ENCODE results near the gene SKI. TPM values are rescaled to one million over a fixed set of nuclear protein-coding genes. Genes with fewer than 3 reads are reported as not detected.

SKI gene
- total RNA-seq, 1 donor from 2014 or later, result 66.2 TPM

GRCh38 chr1:2312515-2313301 lies 84.6 kb downstream of the SKI start:
- Histone ChIP-seq H3K9ac (ENCODE audit: low read length) (no peak overlapping the region), H2AFZ (ENCODE audit: low read depth, low read length) (no peak overlapping the region), H4K20me1 (ENCODE audit: insufficient read depth, low read length) (peaks cover 24% of the 10 kb centered on the region), H3K27me3 (ENCODE audit: insufficient read depth, low read length) (no peaks in the 10 kb centered on the region), H3K4me3 (ENCODE audit: insufficient read depth, low read depth, low read length) (no peak overlapping the region), H3K27ac (ENCODE audit: low read depth, low read length) (no peak overlapping the region), H3K4me1 (ENCODE audit: insufficient read depth, low read length) (peaks cover 12% of the 10 kb centered on the region), H3K9me3 (ENCODE audit: insufficient read depth, low read depth, low read length) (no peaks in the 10 kb centered on the region), H3K36me3 (ENCODE audit: insufficient read depth, low read length) (peaks cover 3% of the 10 kb centered on the region), H3K4me2 (ENCODE audit: low read length) (no peak overlapping the region), H3K79me2 (ENCODE audit: insufficient read depth, low read length) (peaks cover 22% of the 10 kb centered on the region)
- Mint-ChIP-seq H3K36me3 (ENCODE audit: low read depth, unreplicated experiment) (peaks cover 3% of the 10 kb centered on the region), H3K27me3 (ENCODE audit: low read depth, unreplicated experiment) (no peaks in the 10 kb centered on the region), H3K9me3 (ENCODE audit: unreplicated experiment) (no peaks in the 10 kb centered on the region), H3K4me1 (ENCODE audit: low read depth, unreplicated experiment) (peaks cover 4% of the 10 kb centered on the region), H3K4me3 (ENCODE audit: unreplicated experiment) (no peak overlapping the region), H3K27ac (ENCODE audit: unreplicated experiment) (no peak overlapping the region)
- DNase-seq (ENCODE audit: low read depth) (no peak), FAIRE-seq (no peak)
- TF ChIP-seq EZH2 (IDR thresholded peaks at IDR 0.05; ENCODE audit: insufficient read depth, low read length) (no peak), CTCF (IDR thresholded peaks at IDR 0.05; ENCODE audit: insufficient read depth, low read depth, low read length) (no peak)

- Histone ChIP-seq H3K27ac (ENCODE audit: low read depth, low read length) (peak overlapping the region; percentile 33), H3K27me3 (ENCODE audit: insufficient read depth, low read length) (no peaks in the 10 kb centered on the region), H3K9ac (ENCODE audit: low read length) (peak overlapping the region; percentile 68), H2AFZ (ENCODE audit: low read depth, low read length) (no peak overlapping the region), H4K20me1 (ENCODE audit: insufficient read depth, low read length) (peaks cover 13% of the 10 kb centered on the region), H3K79me2 (ENCODE audit: insufficient read depth, low read length) (peaks cover 14% of the 10 kb centered on the region), H3K4me2 (ENCODE audit: low read length) (peak overlapping the region; percentile 81), H3K4me1 (ENCODE audit: insufficient read depth, low read length) (peaks cover 12% of the 10 kb centered on the region), H3K36me3 (ENCODE audit: insufficient read depth, low read length) (no peaks in the 10 kb centered on the region), H3K9me3 (ENCODE audit: insufficient read depth, low read depth, low read length) (no peaks in the 10 kb centered on the region), H3K4me3 (ENCODE audit: insufficient read depth, low read depth, low read length) (peak overlapping the region; percentile 28)
- H3K27ac Mint-ChIP-seq (ENCODE audit: unreplicated experiment), result no peak overlapping the region
- DNase-seq (ENCODE audit: low read depth) (no peak), FAIRE-seq (no peak)
- H3K9me3 Mint-ChIP-seq (ENCODE audit: unreplicated experiment), result no peaks in the 10 kb centered on the region
- no peaks in the 10 kb centered on the region for H3K27me3 Mint-ChIP-seq (ENCODE audit: low read depth, unreplicated experiment)
- no peaks in the 10 kb centered on the region for H3K36me3 Mint-ChIP-seq (ENCODE audit: low read depth, unreplicated experiment)
- H3K4me3 Mint-ChIP-seq (ENCODE audit: unreplicated experiment), result no peak overlapping the region
- peaks cover 4% of the 10 kb centered on the region for H3K4me1 Mint-ChIP-seq (ENCODE audit: low read depth, unreplicated experiment)
- TF ChIP-seq EZH2 (IDR thresholded peaks at IDR 0.05; ENCODE audit: insufficient read depth, low read length) (no peak), CTCF (IDR thresholded peaks at IDR 0.05; ENCODE audit: insufficient read depth, low read depth, low read length) (no peak)
Measured at GRCh38 chr1:2313651-2314261, 85.6 kb downstream of the SKI start.

All from astrocyte (in vitro differentiated cells and primary cell).